Left ventricle myocardium inferior (tissue), 1 donor: ENCODE results near the gene DCAF15. TPM values are rescaled to one million over a fixed set of nuclear protein-coding genes. Genes with fewer than 3 reads are reported as not detected.
A peak's percentile ranks its signal among the peaks of the same experiment; 100 is the strongest.

Source experiments
- DNase-seq: peaks from one replicate; pipeline ENCODE4 v3.0.0-alpha.2; 2020
- H3K27ac ChIP-seq: fragments of 200-600 bp; replicated peaks from 2 replicates; pipeline ENCODE4 v1.8.0; 2021
- H3K27me3 ChIP-seq: fragments of 200-600 bp; 2 replicates; pipeline ENCODE4 v1.8.0; 2021; ENCODE audit warnings: low read depth
- H3K36me3 ChIP-seq: fragments of 200-600 bp; 2 replicates; pipeline ENCODE4 v1.8.0; 2021
- H3K4me1 ChIP-seq: fragments of 200-600 bp; 2 replicates; pipeline ENCODE4 v1.8.0; 2021
- H3K4me3 ChIP-seq: fragments of 200-600 bp; 2 replicates; pipeline ENCODE4 v1.8.0; 2021; ENCODE audit warnings: mild to moderate bottlenecking, moderate library complexity
- H3K9me3 ChIP-seq: fragments of 200-600 bp; replicated peaks from 2 replicates; pipeline ENCODE4 v1.8.0; 2021
- intact Hi-C: fragments of 100-400 bp; cut with micrococcal nuclease; formaldehyde crosslinking; loops from one replicate; pipeline ENCODE4 v1.11.0; 2022
- total RNA-seq: library from RNA; stranded (reverse); fragmentation: NEBNext Ultra II Directional; extraction: Animal tissue kit (Norgen Biotek cat#: 25700); gene quantifications from one replicate; pipeline ENCODE4 v1.2.1, GENCODE V29; 2021
- TF ChIP-seq, protein P1 (sequence below): fragments of 200-600 bp; IDR thresholded peaks from 2 replicates; pipeline ENCODE4 v1.8.0; 2021; ENCODE audit warnings: antibody characterized with exemption, mild to moderate bottlenecking, borderline replicate concordance
- donor health status: DM: no; HTN: yes; CAD: no; lungs with severe emphysema.

Gene DCAF15
- total RNA-seq, 1 donor from 2014 or later = 17.0 TPM

DNA sequence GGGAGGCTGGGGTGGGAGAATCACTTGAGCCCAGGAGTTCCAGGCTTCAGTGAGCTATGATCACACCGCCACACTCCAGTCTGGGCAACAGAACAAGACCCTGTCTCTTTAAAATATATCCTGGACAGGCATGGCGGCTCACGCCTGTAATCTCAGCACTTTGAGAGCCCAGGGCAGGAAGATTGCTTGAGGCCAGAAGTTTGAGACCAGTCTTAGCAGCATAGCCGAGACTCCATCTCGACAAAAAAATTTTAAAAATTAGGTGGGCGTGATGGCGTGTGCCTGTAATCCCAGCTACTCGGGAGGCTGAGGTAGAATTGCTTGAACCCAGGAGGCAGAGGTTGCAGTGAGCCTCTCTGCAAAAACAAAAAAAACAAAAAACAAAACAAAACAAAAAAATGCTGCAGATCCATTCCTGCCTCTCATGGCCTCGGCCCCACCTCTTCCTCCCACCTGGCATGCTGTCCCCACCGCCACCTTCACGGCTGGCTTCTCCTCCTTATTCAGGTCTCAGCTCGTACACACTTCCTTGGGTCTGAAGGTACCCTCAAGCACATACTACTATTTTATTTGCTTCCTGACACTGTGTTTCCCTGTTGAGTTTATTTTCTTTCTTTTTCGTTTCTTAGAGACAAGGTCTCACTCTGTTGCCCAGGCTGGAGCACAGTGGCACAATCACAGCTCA is 48.5 kb downstream of the DCAF15 start:
- intact Hi-C loops = no loop called here
- peak; percentile 9 for DNase-seq
- H3K27ac ChIP-seq = no peak overlapping the region
- TF ChIP-seq, protein P1, sequence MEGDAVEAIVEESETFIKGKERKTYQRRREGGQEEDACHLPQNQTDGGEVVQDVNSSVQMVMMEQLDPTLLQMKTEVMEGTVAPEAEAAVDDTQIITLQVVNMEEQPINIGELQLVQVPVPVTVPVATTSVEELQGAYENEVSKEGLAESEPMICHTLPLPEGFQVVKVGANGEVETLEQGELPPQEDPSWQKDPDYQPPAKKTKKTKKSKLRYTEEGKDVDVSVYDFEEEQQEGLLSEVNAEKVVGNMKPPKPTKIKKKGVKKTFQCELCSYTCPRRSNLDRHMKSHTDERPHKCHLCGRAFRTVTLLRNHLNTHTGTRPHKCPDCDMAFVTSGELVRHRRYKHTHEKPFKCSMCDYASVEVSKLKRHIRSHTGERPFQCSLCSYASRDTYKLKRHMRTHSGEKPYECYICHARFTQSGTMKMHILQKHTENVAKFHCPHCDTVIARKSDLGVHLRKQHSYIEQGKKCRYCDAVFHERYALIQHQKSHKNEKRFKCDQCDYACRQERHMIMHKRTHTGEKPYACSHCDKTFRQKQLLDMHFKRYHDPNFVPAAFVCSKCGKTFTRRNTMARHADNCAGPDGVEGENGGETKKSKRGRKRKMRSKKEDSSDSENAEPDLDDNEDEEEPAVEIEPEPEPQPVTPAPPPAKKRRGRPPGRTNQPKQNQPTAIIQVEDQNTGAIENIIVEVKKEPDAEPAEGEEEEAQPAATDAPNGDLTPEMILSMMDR = no peak
- H3K36me3 ChIP-seq = peaks cover 19% of the 10 kb centered on the region
- H3K4me1 ChIP-seq = peaks cover 50% of the 10 kb centered on the region
- no peak overlapping the region for H3K4me3 ChIP-seq
- peaks cover 9% of the 10 kb centered on the region for H3K9me3 ChIP-seq
- H3K27me3 ChIP-seq = no peaks in the 10 kb centered on the region

DNA sequence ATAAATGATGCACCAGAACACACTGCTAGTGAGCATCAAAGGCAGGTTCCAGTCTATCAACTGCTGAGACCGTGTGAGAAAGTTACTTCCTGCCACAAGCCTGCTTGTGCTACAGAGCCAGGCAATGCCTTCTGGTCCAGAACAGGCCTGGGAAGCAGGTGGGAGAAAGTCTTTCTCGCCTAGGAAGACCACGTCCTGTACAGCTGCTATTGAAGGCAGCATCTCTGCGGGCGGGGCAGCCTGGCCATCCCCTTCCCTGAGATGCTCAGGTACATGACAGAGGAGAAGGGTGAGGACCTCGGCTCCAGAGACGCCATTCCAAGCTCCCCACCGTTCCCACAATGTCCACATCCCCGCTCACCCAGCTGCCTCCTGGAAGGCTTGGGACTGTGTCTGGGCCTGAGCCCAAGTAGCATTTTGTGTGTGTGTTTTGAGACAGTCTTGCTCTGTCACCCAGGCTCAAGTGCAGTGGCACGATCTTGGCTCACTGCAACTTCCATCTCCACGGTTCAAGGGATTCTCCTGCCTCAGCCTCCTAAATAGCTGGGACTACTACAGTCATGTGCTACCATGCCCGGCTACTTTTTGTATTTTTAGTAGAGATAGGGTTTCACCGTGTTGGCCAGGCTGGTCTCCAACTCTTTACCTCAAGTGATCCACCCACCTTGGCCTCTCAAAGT is 50.4 kb downstream of the DCAF15 start:
- intact Hi-C loops = no loop called here
- DNase-seq = peak; percentile 9

DNA sequence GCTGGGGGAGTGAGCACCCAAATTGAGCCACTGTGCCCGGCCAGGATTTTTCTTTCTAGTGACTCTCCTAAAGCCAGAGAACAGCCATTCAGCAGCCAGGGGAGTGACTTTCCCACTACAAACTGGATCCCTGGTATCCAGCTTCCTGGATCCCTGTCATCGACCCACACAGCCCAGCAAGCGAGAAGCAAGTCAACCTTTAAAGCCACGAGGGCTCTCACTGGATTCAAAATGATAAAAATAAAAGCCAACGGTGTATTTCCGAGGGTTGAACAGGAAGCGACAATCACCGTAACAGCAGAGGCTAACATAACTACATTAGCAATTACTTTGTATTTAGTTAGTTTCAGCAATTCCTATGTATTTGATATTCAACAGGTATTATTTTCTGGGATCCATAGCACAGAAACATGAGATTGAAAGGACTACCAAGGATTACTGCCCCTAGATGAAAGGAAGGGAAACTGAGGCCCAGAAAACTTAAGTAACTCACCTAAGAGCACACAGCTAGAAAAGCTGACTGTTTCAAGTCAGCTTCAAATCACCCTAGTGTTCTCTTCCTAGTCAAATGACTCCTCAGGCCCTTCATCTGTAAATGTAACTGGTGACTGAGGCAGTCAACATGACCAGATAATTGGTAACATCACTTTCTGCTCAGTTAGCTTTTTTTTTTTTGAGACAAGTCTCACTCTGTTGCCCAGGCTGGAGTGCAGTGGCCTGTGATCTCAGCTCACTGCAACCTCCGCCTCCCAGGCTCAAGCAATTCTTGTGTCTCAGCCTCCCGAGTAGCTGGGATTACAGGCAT is 51.1 kb downstream of the DCAF15 start:
- Histone ChIP-seq H3K36me3 (peaks cover 11% of the 10 kb centered on the region), H3K4me1 (peaks cover 60% of the 10 kb centered on the region), H3K9me3 (peaks cover 9% of the 10 kb centered on the region), H3K27me3 (no peaks in the 10 kb centered on the region), H3K27ac (peak overlapping the region; percentile 99), H3K4me3 (no peak overlapping the region)
- TF ChIP-seq, protein P1 = no peak
- DNase-seq = peak; percentile 16
- intact Hi-C loops = no loop called here

More for the DNA sequence above, 50.4 kb downstream of the DCAF15 start:
- peak overlapping the region; percentile 99 for H3K27ac ChIP-seq
- H3K4me3 ChIP-seq = no peak overlapping the region
- TF ChIP-seq, protein P1 = no peak
- H3K4me1 ChIP-seq = peaks cover 60% of the 10 kb centered on the region
- H3K36me3 ChIP-seq = peaks cover 11% of the 10 kb centered on the region
- no peaks in the 10 kb centered on the region for H3K27me3 ChIP-seq
- H3K9me3 ChIP-seq = peaks cover 9% of the 10 kb centered on the region

DNA sequence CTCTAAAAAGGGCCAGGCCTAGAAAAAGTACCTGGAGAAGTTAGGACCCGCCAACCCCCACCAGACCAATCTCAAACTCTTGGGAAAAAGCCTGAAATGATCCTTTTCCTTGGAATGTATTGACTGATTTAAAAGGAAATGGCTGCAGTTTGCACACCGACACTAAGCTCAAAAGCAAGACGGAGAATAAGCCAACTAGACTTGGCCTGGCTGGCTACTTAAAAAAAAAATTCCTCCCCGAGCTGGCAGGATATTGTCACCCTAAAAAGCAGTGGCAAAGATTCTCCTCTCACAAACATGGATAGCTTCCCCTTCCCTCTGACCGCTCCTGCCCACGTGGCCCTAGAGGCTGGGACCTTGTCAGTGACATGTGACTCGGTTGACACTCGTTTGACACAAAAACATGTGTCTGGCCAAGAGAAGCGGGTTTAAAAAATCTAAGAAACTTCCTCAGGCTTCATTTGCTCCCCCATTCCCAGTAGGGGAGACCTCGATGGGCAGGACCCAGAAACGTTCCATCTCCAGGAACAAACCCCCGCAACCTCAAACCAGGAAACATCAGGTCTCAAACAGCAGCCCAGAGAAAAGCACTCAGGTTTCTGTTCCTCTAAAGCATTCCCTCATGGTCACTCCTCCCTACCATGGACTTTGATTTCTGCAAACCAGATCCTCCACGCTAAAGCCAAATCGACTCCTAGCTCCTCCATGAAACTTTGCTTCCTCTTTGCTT is 52.5 kb downstream of the DCAF15 start:
- intact Hi-C loops = no loop called here
- Histone ChIP-seq H3K27me3 (no peaks in the 10 kb centered on the region), H3K4me1 (peaks cover 60% of the 10 kb centered on the region), H3K27ac (peak overlapping the region; percentile 99), H3K4me3 (peak overlapping the region; percentile 81), H3K36me3 (no peaks in the 10 kb centered on the region), H3K9me3 (no peaks in the 10 kb centered on the region)
- TF ChIP-seq, protein P1 = no peak
- peak; percentile 63 for DNase-seq
